K562 (cell line): Measurements from ENCODE around the gene UBE2R2. TPM values are rescaled to one million over a fixed set of nuclear protein-coding genes. Genes with fewer than 3 reads are reported as not detected.

Source experiments
- DDX20 ChIP-seq: fragments of 450-650 bp; IDR thresholded peaks from 2 replicates; pipeline ENCODE4 v1.6.1; 2016; ENCODE audit warnings: missing genetic modification characterization, low read depth, mild to moderate bottlenecking, missing compliant biosample characterization, moderate library complexity
- HINFP ChIP-seq: fragments of 450-650 bp; conservative IDR thresholded peaks from 2 replicates; pipeline ENCODE4 v1.6.1; 2016; ENCODE audit warnings: missing genetic modification characterization, low read depth, mild to moderate bottlenecking, control low read depth, missing compliant biosample characterization
- KDM2B ChIP-seq: fragments of 250-450 bp; sonication (Bioruptor Pico); IDR thresholded peaks from 2 replicates; pipeline ENCODE4 v1.8.0; 2021; ENCODE audit warnings: mild to moderate bottlenecking, moderate library complexity
- PKNOX1 ChIP-seq: fragments of 450-650 bp; IDR thresholded peaks from 2 replicates; pipeline ENCODE4 v1.6.1; 2016
- STAG1 ChIP-seq: sonication (generic); formaldehyde crosslinking; IDR thresholded peaks from 2 replicates; pipeline ENCODE4 v1.5.0; 2020; ENCODE audit warnings: missing genetic modification reagents, borderline replicate concordance
- U2AF1 ChIP-seq: fragments of 200-400 bp; formaldehyde crosslinking; optimal IDR thresholded peaks from 2 replicates; pipeline ENCODE3; 2017; ENCODE audit warnings: mild to moderate bottlenecking, low read depth, low read length, moderate library complexity
- VEZF1 ChIP-seq: fragments of 200-800 bp; sonication (Bioruptor generic); IDR thresholded peaks from 2 replicates; pipeline ENCODE4 v1.6.1; 2017; ENCODE audit warnings: missing genetic modification characterization, missing compliant biosample characterization
- polyA plus RNA-seq, 8 experiments: library from polyadenylated mRNA; depleted of rRNA in 4 of 8; stranded (reverse) in 5 of 8; unstranded in 3 of 8; fragments of >200 nt; fragmentation: Nextera tagmentation in 2 of 8; fragmentation: Illumina TruSeq in 1 of 8; extraction: Ambion mirVana in 2 of 8; extraction: Trizol in 1 of 8; gene quantifications; 2 replicates each; pipeline versions ENCODE4 v1.2.1 to v1.2.3, GENCODE V29; 2011 to 2014; ENCODE audit warnings: inconsistent platforms in 1 of 8, missing spikeins in 1 of 8
- total RNA-seq, 7 experiments: library from RNA; depleted of rRNA in 6 of 7; stranded (reverse); fragments of >200 nt in 6 of 7; fragmentation: Illumina TruSeq in 2 of 7; extraction: Trizol in 2 of 7; gene quantifications; 2 replicates each; pipeline versions ENCODE4 v1.2.1 to v1.2.3, GENCODE V29; 2011 to 2021; ENCODE audit warnings: low replicate concordance in 1 of 7

Gene UBE2R2
- total and polyA plus RNA-seq, 9 of the 15 experiments (the other 6 are each of a cell fraction or from before 2014, with no cell fraction given): 7.8 to 26.2 (median 11.8) TPM

GRCh38 chr9:33818167-33818846, 1.3 kb downstream of the UBE2R2 start (continued):
- TF ChIP-seq DDX20 (tag) (no peak), U2AF1 (no peak), VEZF1 (0 out of 2 replicates have a peak, but pooled peaks have one; percentile 31), PKNOX1 (peak; percentile 32; the same call in 1 of the 2 replicates), KDM2B (CRISPR knock-in tag) (no peak), HINFP (tag) (no peak), STAG1 (CRISPR knock-in tag) (no peak)
